Measurements from ENCODE around the gene ATXN1L.

Gene ATXN1L

DNA sequence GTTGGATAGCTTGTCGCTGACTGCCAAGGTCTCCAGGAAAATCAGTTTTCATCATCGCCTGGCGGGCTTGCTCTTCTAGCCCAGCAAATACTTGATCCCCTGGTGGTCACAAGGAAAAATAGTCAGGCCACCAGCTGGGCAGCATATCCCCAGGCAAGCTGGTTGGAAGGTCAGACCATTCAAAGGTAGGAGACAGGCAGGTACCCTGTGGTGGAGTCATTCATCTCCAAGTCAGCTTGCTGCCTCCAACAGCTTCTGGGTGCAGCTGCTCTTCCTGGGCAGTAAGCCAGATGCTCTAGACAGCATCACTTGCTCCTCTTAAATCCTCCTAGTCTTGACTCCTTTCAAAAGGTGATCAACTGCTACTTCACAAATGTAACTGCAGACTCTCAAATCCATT lies 22.2 kb downstream of the ATXN1L start:
- DNase-seq (ENCODE audit: insufficient read length, low spot score): no peak
- TF ChIP-seq CTCF (IDR thresholded peaks at IDR 0.05; ENCODE audit: insufficient read depth, missing control alignments): no peak
- FAIRE-seq: no peak

DNA sequence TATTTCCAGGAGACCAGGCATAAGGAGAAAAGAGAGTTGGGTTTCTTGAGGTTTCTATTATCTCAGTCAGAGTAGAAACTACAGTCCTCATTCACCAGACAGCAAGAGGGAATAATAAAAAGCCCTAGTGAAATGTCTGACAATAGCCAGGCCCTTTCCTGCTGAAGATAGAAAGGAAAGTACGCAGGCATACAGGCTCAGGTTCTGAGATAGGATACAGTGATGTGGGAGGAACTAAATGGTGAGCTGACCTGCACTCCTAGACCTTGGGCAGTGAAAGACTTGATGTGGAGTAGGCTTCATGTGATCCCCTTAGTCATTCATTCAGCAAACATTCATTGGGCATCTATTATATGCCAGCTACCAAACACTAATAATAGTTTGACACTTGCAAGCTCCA lies 23.3 kb downstream of the ATXN1L start:
- FAIRE-seq: no peak
- DNase-seq (ENCODE audit: insufficient read length, low spot score): no peak
- TF ChIP-seq CTCF (IDR thresholded peaks at IDR 0.05; ENCODE audit: insufficient read depth, missing control alignments): no peak

DNA sequence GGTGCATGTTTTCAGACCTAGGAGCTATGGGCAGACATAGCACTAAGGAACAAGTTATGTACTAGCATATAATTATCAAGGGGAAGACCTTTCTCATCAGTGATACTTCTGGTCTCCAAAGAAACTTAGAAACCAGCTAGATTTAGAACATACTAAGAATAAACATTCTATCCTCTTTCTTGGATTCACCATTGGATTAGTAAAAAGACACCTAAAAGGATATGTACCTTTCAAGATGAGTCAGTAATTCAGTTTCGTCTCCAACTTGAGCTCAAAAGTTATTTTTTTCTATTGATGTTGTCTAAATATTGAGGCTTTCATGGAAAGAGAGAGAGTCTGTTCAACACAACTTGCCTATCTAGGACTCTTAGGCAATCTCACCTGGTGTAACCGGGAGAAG lies 25.0 kb downstream of the ATXN1L start:
- no peak for TF ChIP-seq CTCF (IDR thresholded peaks at IDR 0.05; ENCODE audit: insufficient read depth, missing control alignments)
- FAIRE-seq (no peak), DNase-seq (ENCODE audit: insufficient read length, low spot score) (no peak)

- no peak for TF ChIP-seq CTCF (IDR thresholded peaks at IDR 0.05; ENCODE audit: insufficient read depth, missing control alignments)
- no peak for DNase-seq (ENCODE audit: insufficient read length, low spot score)
- FAIRE-seq: no peak
Measured at GRCh38 chr16:71873199-71873598, 27.4 kb downstream of the ATXN1L start.

GRCh38 chr16:71878911-71879310 lies 33.1 kb downstream of the ATXN1L start:
- no peak for DNase-seq (ENCODE audit: insufficient read length, low spot score)
- TF ChIP-seq CTCF (IDR thresholded peaks at IDR 0.05; ENCODE audit: insufficient read depth, missing control alignments): no peak
- no peak for FAIRE-seq

DNA sequence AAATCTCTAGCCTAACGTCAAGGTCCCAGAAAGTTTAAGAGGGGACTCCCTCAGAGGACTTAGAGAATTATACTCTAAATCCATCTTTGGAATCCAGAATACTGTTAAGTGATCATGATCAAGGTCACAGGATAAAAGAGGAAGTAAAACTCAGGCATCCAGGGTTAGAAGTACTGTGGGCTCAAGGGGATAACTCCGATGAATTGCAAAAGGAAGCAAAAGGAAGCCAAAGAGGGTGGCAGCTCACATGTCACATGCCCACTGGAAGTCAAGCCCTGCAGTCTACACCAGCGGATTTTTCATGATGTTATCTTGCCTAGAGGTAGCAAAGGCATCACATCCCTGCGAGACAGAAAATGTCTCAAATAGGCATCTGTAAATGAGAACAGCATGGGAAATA lies 34.4 kb downstream of the ATXN1L start:
- no peak for FAIRE-seq
- TF ChIP-seq CTCF (IDR thresholded peaks at IDR 0.05; ENCODE audit: insufficient read depth, missing control alignments): no peak
- no peak for DNase-seq (ENCODE audit: insufficient read length, low spot score)

GRCh38 chr16:71882505-71883167 lies 36.9 kb downstream of the ATXN1L start:
- no peak for DNase-seq (ENCODE audit: insufficient read length, low spot score)
- no peak for FAIRE-seq
- peak; percentile 78 for TF ChIP-seq CTCF (IDR thresholded peaks at IDR 0.05; ENCODE audit: insufficient read depth, missing control alignments)
